IPS-NIHi11 (cell line): Measurements from ENCODE around the gene RTL9.

Source experiments
- DNase-seq: peaks from one replicate; pipeline ENCODE4 v3.0.0; 2012; ENCODE audit warnings: mixed read lengths, low spot score

The RTL9 gene

DNA sequence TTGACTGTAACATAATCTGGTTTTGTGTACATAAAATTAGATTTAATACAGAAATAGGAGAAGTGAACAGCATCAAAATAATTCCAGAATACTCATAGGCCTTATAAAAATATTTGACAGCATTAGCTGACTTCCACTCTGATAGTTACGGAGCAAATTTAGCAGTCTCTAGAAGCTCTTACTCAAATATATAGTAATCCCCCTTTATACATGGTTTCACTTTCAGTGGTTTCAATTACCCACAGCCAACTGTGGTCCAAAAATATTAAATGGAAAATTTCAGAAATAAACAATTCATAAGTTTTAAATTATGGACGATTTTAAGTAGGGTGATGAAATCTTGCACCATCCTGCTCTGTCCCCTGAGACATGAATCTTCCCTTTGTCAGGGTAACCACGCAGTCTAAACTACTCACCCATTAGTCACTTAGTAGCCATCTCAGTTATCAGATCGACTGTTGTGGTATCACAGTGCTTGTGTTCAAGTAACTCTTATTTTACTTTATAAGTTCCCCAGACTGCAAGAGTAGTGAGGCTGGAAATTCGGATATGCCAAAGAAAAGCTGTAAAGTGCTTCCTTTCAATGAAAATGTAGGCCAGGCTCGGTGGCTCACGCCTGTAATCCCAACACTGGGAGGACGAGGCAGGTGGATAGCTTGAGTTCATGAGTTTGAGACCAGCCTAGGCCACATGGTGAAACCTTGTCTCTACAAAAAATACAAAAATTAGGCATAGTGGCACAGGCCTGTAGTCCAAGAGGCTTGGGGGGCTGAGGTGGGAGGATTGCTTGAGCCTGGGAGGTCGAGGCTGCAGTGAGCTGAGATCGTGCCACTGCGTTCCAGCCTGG, 17.2 kb upstream of the RTL9 start:
- no peak for DNase-seq

DNA sequence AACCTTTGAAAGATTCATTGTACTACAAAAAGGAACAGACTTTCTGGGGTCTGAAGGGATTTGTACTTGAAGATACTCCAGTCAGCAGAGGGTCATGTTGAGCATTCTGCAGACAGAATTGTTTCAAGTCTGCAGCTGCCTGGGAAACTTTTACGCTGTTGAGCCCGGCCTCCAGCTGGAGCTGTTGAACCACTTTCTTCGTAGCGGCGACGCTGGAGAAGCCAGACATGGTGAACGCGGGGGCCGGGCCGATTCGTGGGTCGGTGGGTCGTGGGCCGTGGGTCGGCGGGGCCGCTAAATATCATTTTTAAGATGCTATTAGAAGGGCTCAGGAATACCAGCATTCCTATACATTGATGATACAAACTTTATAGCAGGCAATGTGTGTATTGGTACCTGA, 12.0 kb upstream of the RTL9 start:
- DNase-seq: no peak

DNA sequence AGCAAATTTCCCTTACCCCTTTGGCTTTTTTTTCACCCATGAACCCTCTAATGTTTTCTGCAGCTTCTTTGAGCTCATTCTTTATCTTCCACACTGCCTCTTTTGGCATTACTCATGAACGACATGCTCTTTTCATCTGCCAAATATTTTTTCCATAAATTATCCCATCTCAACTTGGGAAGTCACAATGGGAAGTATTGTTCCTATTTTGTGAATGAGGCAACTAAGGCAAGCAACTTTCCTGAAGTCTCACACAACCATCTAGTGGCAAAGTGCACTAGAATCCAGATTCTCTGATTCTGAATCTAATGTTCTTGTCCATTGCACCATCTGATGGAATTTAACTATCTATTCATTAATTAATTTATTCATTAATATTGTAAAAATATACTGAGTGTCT, 625 bp downstream of the RTL9 start:
- DNase-seq: no peak

DNA sequence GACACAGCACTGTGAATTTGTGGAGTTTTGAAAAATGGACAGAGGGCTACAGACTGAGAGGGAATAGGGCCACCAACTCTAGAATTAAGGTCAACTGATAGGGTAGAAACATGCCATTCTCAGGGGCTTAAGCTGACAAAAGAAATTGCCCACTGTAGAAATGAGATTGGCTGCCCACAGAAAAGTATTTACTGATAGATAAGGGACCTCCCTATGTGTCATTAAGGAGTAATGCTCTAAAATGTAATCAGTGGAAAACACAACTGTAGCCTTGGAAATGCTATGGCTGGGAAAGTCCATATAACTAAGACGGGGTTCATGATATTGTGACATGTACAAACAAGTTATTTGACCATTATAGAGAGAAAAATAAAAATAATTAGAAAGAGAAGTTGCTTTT, 4.6 kb downstream of the RTL9 start:
- DNase-seq: no peak

DNA sequence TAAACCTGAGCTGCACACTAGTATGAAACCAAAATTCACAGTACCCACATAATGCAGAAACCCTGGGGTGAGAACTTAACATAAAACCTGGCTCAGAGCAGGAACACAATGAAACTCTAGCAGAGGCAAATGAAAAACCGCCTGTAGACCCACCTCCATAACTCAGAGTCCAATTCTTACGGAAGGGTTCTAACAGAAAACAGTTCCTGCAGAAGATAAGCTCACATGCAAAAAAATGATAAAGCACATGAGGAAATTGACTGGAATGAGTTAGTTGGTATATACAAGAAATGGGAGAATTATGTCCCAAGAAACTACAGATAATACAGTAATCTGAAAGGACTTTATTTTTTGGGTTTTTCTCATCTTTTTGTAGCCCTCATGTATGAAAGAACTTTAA, 14.7 kb downstream of the RTL9 start:
- no peak for DNase-seq

GRCh38 chrX:110374559-110374958, 15.9 kb downstream of the RTL9 start:
- DNase-seq: no peak

DNA sequence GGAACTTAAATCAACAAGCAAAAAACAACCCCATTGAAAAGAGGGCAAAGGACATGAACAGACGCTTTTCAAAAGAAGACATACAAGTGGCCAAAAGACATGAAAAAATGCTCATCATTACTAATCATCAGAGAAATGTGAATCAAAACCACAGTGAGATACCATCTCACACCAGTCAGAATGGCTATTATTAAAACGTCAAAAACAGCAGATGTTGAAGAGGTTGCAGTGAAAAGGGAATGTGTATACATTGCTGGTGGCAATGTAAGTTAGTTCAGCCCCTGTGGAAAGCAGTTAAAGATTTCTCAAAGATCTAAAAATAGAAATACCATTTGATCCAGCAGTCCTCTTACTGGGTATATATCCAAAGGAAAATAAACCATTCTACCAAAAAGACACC, 22.6 kb downstream of the RTL9 start:
- no peak for DNase-seq

DNA sequence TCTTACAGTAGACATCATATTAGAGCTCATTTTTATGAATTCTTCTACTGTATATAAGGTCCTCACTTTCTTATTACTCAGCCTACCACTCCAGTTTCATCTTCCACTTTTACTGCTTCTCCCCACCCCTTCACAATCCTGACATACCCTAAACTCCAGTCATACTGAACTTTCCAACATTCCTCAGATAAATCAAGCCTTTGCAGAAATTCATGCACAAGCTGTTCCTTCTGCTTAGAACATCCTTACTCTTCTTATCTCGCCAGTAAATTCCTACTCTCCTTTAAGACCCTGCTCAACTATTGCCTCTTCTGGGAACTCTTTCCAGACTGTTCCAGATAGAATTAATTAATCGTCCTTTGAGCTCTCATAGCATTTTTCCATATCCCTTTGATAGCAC, 24.8 kb downstream of the RTL9 start:
- DNase-seq: no peak

DNA sequence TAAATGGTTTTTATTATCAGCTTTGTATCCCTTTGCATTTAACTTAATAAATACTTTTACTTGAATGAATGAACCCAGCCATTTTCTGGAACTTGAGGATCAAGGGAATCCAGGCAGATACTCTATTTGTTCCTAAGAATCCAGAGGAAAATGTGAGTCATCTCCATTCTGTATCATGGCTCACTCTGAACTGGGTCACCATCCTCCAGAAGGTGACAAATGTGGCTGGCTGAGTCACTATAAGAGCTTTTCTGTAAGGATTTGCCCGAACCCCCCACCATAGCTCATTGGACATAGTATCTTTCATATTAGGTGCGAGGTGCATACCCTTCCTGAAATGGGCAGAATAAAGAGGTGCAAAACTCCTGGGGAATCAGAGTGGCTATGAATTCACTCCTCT, 25.8 kb downstream of the RTL9 start:
- no peak for DNase-seq

DNA sequence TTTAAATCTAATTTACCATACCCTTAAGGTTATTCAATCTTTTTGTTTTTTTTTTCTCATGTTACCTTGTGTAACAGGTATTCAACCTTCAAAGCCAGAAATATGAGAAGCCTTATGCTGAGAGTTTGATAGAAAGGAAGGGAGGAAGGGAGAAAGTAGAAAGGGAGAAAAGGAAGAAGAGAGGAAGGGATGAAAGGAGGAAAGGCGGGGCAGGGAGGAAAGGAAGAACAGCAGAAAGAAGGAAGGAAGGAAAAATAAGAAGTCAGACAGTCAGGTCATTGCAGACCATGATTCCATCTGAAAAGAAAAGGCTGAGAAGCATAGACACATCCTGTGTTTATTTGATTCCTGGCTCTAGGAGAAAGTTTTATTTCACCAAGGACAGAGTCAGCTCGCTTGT, 30.9 kb downstream of the RTL9 start:
- DNase-seq: no peak

- no peak for DNase-seq
Observed at GRCh38 chrX:110391086-110391485, 32.4 kb downstream of the RTL9 start.

GRCh38 chrX:110394651-110395050, 36.0 kb downstream of the RTL9 start:
- no peak for DNase-seq

DNA sequence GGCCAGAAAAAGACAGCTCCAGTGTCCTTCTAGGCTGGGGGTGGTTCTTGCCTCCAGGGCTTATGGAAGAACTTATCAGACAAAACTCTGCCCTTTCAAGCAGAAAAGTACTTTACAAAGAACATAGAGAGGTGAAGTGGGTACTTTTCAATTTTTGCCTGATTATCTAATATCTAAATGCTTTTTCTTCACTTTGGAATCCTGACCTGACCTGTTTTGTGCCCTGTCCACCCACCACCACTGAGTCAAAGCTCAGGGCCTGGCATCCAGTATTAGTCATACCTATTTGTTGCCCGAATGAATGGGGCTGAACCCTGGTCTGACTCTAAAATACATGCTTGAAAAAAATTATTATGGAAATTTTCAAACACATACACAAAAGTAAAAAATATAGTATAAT, 37.2 kb downstream of the RTL9 start:
- DNase-seq: no peak

- DNase-seq: no peak
Observed at GRCh38 chrX:110396735-110397134, 38.1 kb downstream of the RTL9 start.

GRCh38 chrX:110397339-110397738, 38.7 kb downstream of the RTL9 start:
- DNase-seq: no peak

DNA sequence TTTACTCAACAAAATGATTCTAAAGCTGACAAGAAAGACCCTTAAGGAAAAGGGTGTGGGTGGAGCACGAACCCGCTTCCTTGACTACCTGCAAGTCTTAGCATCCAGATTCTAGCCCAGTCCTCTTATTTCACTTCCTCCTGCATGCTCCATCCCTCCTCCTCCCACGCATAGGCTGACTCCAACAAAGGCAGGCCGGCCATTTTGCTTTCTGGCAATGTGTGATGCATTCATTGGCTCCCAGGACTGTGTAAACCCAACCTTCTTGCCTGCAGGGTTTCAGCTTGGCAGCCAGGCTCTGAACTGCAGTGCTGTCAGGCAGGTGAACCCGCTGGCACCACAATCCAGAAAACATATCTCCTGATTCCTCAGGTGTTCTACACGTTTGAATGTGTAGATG, 39.3 kb downstream of the RTL9 start:
- DNase-seq: peak; percentile 15

- DNase-seq: no peak
Observed at GRCh38 chrX:110399497-110399896, 40.8 kb downstream of the RTL9 start.

DNA sequence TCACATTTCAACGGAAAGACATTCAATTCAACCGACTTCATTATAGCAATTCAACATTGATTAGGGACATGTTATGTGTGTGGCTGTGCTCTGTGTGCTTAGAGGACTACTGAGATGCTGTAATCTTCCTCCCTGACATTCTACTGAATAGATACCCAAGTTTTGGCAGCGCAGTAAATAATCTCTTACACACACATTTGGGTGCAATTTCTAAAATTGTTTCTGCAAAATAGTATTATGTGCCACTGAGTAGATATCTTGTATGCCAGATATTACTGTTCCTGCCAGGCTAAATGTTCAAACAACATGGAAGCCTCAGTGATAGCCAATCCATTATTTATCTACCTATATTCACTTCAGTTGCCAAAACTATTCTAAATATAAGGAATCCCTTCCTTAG, 41.3 kb downstream of the RTL9 start:
- no peak for DNase-seq

DNA sequence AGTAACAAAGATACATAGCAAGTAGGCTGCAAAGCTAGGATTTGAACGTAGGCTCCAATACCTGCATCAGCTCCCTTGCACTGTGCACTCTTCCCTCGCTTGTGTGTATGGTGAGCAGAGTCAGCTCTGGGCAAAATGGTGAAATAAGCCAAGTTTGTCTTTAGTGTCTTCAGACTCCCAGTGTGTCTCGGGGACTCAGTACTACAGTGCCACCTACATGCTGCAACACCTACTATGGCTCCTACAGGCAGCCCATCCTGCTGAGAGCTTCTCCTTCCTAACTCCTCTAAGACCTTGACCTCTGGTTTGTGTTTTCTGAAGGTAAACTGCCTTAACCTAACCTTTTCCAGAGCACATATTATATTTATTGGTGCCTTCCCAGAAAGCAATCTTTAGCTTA, 42.5 kb downstream of the RTL9 start:
- DNase-seq: no peak

DNA sequence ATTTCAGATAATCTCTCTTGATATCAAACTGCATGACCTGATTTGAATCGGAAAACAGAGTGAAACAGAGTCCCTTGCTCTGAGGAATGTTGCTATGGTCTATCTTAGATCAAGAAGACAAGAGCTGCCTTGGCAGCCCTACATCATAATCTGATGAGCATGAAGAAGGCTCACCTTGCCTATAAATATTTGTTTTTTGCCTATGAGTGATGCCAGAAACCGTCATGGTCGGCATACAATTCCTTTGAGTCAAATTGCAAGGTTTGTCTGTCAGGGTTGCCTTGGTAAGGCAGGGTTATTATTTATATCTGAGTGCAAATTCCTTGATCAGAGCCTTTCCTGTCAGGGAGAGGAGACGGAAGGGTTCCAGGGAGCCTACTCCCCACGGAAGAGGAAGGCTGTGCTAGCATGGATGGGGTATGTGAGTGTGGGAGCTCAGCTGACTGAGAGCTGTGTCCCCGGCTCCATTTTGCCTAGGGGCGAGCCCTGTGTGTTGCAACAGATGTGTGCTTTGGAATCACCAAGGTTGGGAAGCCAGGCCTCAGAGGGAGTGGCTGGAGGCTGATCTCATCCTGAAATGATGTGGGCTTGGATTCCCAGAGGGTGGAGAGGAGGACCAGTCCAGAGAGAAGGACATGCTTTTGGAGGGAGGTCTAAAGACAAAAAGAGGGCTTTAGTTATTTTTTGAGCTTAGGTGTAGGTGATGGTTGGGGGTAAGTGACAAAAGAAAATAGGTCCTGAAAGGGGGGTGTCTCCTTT, 43.6 kb downstream of the RTL9 start:
- no peak for DNase-seq

GRCh38 chrX:110402850-110403221, 44.2 kb downstream of the RTL9 start:
- DNase-seq: no peak

DNA sequence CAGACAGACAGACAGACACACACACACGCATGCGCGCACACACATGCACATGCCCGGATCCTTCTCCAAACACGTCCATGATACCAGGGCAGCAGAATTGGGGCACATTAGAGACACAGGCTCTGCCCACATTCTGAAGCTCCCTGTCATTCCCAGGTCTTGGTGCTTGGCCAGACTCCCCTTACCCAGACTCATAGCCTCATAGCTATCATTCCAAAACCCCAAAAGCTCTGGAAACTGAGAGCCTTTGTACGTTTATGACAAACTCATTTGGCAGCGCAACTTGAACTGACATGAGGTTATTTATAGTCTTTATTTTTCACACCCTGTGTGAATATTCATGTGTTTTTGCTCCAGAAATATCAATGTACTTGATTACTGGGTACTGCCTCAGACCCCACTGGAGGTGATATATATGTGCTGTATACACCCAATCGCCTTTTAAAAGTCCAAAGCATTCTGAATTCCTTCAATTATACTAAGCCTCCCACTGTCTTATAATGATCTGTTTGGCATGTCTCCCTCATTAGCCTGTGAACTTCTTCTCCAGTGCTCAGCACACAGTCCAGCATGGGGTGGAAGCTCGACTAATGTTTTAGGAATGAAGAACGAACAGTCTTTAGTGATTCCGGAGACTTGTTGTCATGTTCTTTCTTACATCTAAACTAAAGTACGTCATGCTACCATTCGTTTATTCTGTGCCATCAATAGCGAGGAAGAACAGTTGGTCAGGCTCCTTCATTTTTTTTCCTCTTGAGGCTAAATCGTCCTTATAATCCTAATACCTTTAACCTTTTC, 45.0 kb downstream of the RTL9 start:
- DNase-seq: no peak

GRCh38 chrX:110404376-110404775, 45.7 kb downstream of the RTL9 start:
- no peak for DNase-seq
